ENCODE data around the gene GABRB2. TPM values are rescaled to one million over a fixed set of nuclear protein-coding genes. Genes with fewer than 3 reads are reported as not detected.

GABRB2 gene
- total RNA-seq, 2 donors from 2014 or later: not detected

- Mint-ChIP-seq H3K27me3 (no peaks in the 10 kb centered on the region), H3K27ac (no peak overlapping the region)
- ATAC-seq: no peak
Measured at GRCh38 chr5:161432798-161433197, 113.7 kb downstream of the GABRB2 start.

GRCh38 chr5:161431963-161432362 lies 114.6 kb downstream of the GABRB2 start:
- Mint-ChIP-seq H3K36me3 (ENCODE audit: low read depth) (no peaks in the 10 kb centered on the region), H3K27me3 (no peaks in the 10 kb centered on the region), H3K27ac (no peak overlapping the region), H3K4me3 (no peak overlapping the region), H3K4me1 (no peaks in the 10 kb centered on the region)
- ATAC-seq (no peak), DNase-seq (no peak)
- no peaks in the 10 kb centered on the region for H3K9me3 ChIP-seq (ENCODE audit: control insufficient read depth, low read length, poor library complexity, severe bottlenecking)

More at GRCh38 chr5:161432798-161433197, 113.7 kb downstream of the GABRB2 start:
- no peak for DNase-seq
- H3K9me3 ChIP-seq (ENCODE audit: control insufficient read depth, low read length, poor library complexity, severe bottlenecking): no peaks in the 10 kb centered on the region
- no peak overlapping the region for H3K4me3 Mint-ChIP-seq
- H3K4me1 Mint-ChIP-seq: no peaks in the 10 kb centered on the region
- no peaks in the 10 kb centered on the region for H3K36me3 Mint-ChIP-seq (ENCODE audit: low read depth)

GRCh38 chr5:161421067-161421466 lies 125.5 kb downstream of the GABRB2 start:
- no peaks in the 10 kb centered on the region for H3K9me3 ChIP-seq (ENCODE audit: control insufficient read depth, low read length, poor library complexity, severe bottlenecking)
- Mint-ChIP-seq H3K4me3 (no peak overlapping the region), H3K4me1 (no peaks in the 10 kb centered on the region), H3K36me3 (ENCODE audit: low read depth) (no peaks in the 10 kb centered on the region), H3K27me3 (no peaks in the 10 kb centered on the region), H3K27ac (no peak overlapping the region)
- DNase-seq (no peak), ATAC-seq (no peak)

GRCh38 chr5:161420521-161420920 lies 126.0 kb downstream of the GABRB2 start:
- ATAC-seq: no peak
- Mint-ChIP-seq H3K27me3 (no peaks in the 10 kb centered on the region), H3K4me1 (no peaks in the 10 kb centered on the region), H3K27ac (no peak overlapping the region), H3K36me3 (ENCODE audit: low read depth) (no peaks in the 10 kb centered on the region), H3K4me3 (no peak overlapping the region)
- H3K9me3 ChIP-seq (ENCODE audit: control insufficient read depth, low read length, poor library complexity, severe bottlenecking): no peaks in the 10 kb centered on the region
- no peak for DNase-seq

- ATAC-seq: no peak
- H3K27ac Mint-ChIP-seq: no peak overlapping the region
- no peak for DNase-seq
- no peaks in the 10 kb centered on the region for H3K36me3 Mint-ChIP-seq (ENCODE audit: low read depth)
- H3K4me1 Mint-ChIP-seq: no peaks in the 10 kb centered on the region
- no peaks in the 10 kb centered on the region for H3K9me3 ChIP-seq (ENCODE audit: control insufficient read depth, low read length, poor library complexity, severe bottlenecking)
- H3K27me3 Mint-ChIP-seq: no peaks in the 10 kb centered on the region
- no peak overlapping the region for H3K4me3 Mint-ChIP-seq
Measured at GRCh38 chr5:161414896-161415295, 131.6 kb downstream of the GABRB2 start.

GRCh38 chr5:161414037-161414436 lies 132.5 kb downstream of the GABRB2 start:
- no peak overlapping the region for H3K27ac Mint-ChIP-seq
- no peaks in the 10 kb centered on the region for H3K9me3 ChIP-seq (ENCODE audit: control insufficient read depth, low read length, poor library complexity, severe bottlenecking)
- ATAC-seq (no peak), DNase-seq (no peak)
- no peaks in the 10 kb centered on the region for H3K4me1 Mint-ChIP-seq
- H3K4me3 Mint-ChIP-seq: no peak overlapping the region
- no peaks in the 10 kb centered on the region for H3K36me3 Mint-ChIP-seq (ENCODE audit: low read depth)
- no peaks in the 10 kb centered on the region for H3K27me3 Mint-ChIP-seq

- H3K9me3 ChIP-seq (ENCODE audit: control insufficient read depth, low read length, poor library complexity, severe bottlenecking): no peaks in the 10 kb centered on the region
- DNase-seq (no peak), ATAC-seq (no peak)
- no peaks in the 10 kb centered on the region for H3K36me3 Mint-ChIP-seq (ENCODE audit: low read depth)
- H3K27me3 Mint-ChIP-seq: no peaks in the 10 kb centered on the region
- H3K4me1 Mint-ChIP-seq: no peaks in the 10 kb centered on the region
- H3K4me3 Mint-ChIP-seq: no peak overlapping the region
- no peak overlapping the region for H3K27ac Mint-ChIP-seq
Measured at GRCh38 chr5:161412792-161413191, 133.7 kb downstream of the GABRB2 start.

- no peak for ATAC-seq
- H3K36me3 Mint-ChIP-seq (ENCODE audit: low read depth): no peaks in the 10 kb centered on the region
- H3K27ac Mint-ChIP-seq: no peak overlapping the region
- H3K27me3 Mint-ChIP-seq: no peaks in the 10 kb centered on the region
- no peak for DNase-seq
- H3K4me1 Mint-ChIP-seq: no peaks in the 10 kb centered on the region
- no peaks in the 10 kb centered on the region for H3K9me3 ChIP-seq (ENCODE audit: control insufficient read depth, low read length, poor library complexity, severe bottlenecking)
- no peak overlapping the region for H3K4me3 Mint-ChIP-seq
Measured at GRCh38 chr5:161411156-161411555, 135.4 kb downstream of the GABRB2 start.

GRCh38 chr5:161410640-161411039 lies 135.9 kb downstream of the GABRB2 start:
- no peaks in the 10 kb centered on the region for H3K4me1 Mint-ChIP-seq
- DNase-seq (no peak), ATAC-seq (no peak)
- H3K27me3 Mint-ChIP-seq: no peaks in the 10 kb centered on the region
- H3K9me3 ChIP-seq (ENCODE audit: control insufficient read depth, low read length, poor library complexity, severe bottlenecking): no peaks in the 10 kb centered on the region
- no peaks in the 10 kb centered on the region for H3K36me3 Mint-ChIP-seq (ENCODE audit: low read depth)
- H3K4me3 Mint-ChIP-seq: no peak overlapping the region
- no peak overlapping the region for H3K27ac Mint-ChIP-seq

GRCh38 chr5:161409471-161409870 lies 137.1 kb downstream of the GABRB2 start:
- ATAC-seq (no peak), DNase-seq (no peak)
- Mint-ChIP-seq H3K4me3 (no peak overlapping the region), H3K27me3 (no peaks in the 10 kb centered on the region), H3K36me3 (ENCODE audit: low read depth) (no peaks in the 10 kb centered on the region), H3K27ac (no peak overlapping the region), H3K4me1 (no peaks in the 10 kb centered on the region)
- no peaks in the 10 kb centered on the region for H3K9me3 ChIP-seq (ENCODE audit: control insufficient read depth, low read length, poor library complexity, severe bottlenecking)

GRCh38 chr5:161406880-161407279 lies 139.6 kb downstream of the GABRB2 start:
- Mint-ChIP-seq H3K4me1 (no peaks in the 10 kb centered on the region), H3K27ac (no peak overlapping the region), H3K27me3 (no peaks in the 10 kb centered on the region), H3K4me3 (no peak overlapping the region), H3K36me3 (ENCODE audit: low read depth) (no peaks in the 10 kb centered on the region)
- ATAC-seq (no peak), DNase-seq (no peak)
- no peaks in the 10 kb centered on the region for H3K9me3 ChIP-seq (ENCODE audit: control insufficient read depth, low read length, poor library complexity, severe bottlenecking)

- no peak overlapping the region for H3K4me3 Mint-ChIP-seq
- no peak for ATAC-seq
- H3K36me3 Mint-ChIP-seq (ENCODE audit: low read depth): no peaks in the 10 kb centered on the region
Measured at GRCh38 chr5:161403996-161404395, 142.5 kb downstream of the GABRB2 start.

GRCh38 chr5:161403121-161403520 lies 143.4 kb downstream of the GABRB2 start:
- H3K4me1 Mint-ChIP-seq: no peaks in the 10 kb centered on the region
- no peak overlapping the region for H3K27ac Mint-ChIP-seq
- DNase-seq: no peak

More at GRCh38 chr5:161403996-161404395, 142.5 kb downstream of the GABRB2 start:
- no peak for DNase-seq
- no peaks in the 10 kb centered on the region for H3K9me3 ChIP-seq (ENCODE audit: control insufficient read depth, low read length, poor library complexity, severe bottlenecking)
- Mint-ChIP-seq H3K4me1 (no peaks in the 10 kb centered on the region), H3K27ac (no peak overlapping the region), H3K27me3 (no peaks in the 10 kb centered on the region)

GRCh38 chr5:161400583-161400982 lies 145.9 kb downstream of the GABRB2 start:
- Mint-ChIP-seq H3K27ac (no peak overlapping the region), H3K27me3 (no peaks in the 10 kb centered on the region), H3K36me3 (ENCODE audit: low read depth) (no peaks in the 10 kb centered on the region), H3K4me3 (no peak overlapping the region), H3K4me1 (no peaks in the 10 kb centered on the region)
- no peaks in the 10 kb centered on the region for H3K9me3 ChIP-seq (ENCODE audit: control insufficient read depth, low read length, poor library complexity, severe bottlenecking)
- no peak for DNase-seq
- no peak for ATAC-seq

More at GRCh38 chr5:161403121-161403520, 143.4 kb downstream of the GABRB2 start:
- Mint-ChIP-seq H3K27me3 (no peaks in the 10 kb centered on the region), H3K4me3 (no peak overlapping the region), H3K36me3 (ENCODE audit: low read depth) (no peaks in the 10 kb centered on the region)
- ATAC-seq: no peak
- no peaks in the 10 kb centered on the region for H3K9me3 ChIP-seq (ENCODE audit: control insufficient read depth, low read length, poor library complexity, severe bottlenecking)
